Activated CD4-positive, alpha-beta T cell treated with anti-CD3 and anti-CD28 coated beads, Interleukin-10, Interleukin-2, amounts not matched to agents 100 ng/mL and 50 ng/mL, durations not matched to agents 16 hours and 8 hours (primary cell): ENCODE data around the gene DYNAP.

Experiments used
- DNase-seq: peaks from one replicate; pipeline ENCODE4 v3.0.0-alpha.2; 2020

The DYNAP gene

GRCh38 chr18:54590945-54591344 lies at the start of gene DYNAP:
DYNAP (plus strand) TSS chr18:54591245; CDS start chr18:54591283, 38 bp downstream.
- no peak for DNase-seq

- no peak for DNase-seq
Measured at GRCh38 chr18:54551590-54551989, 39.5 kb upstream of the DYNAP start.

GRCh38 chr18:54555286-54555685 lies 35.8 kb upstream of the DYNAP start:
- DNase-seq: no peak

- no peak for DNase-seq
Measured at GRCh38 chr18:54555996-54556395, 35.0 kb upstream of the DYNAP start.

GRCh38 chr18:54557958-54558357 lies 33.1 kb upstream of the DYNAP start:
- no peak for DNase-seq

- peak; percentile 18 for DNase-seq
Measured at GRCh38 chr18:54558609-54559585, 32.1 kb upstream of the DYNAP start.

GRCh38 chr18:54561706-54562267 lies 29.3 kb upstream of the DYNAP start:
- no peak for DNase-seq

- no peak for DNase-seq
Measured at GRCh38 chr18:54580202-54580729, 10.8 kb upstream of the DYNAP start.

- DNase-seq: no peak
Measured at GRCh38 chr18:54584065-54584464, 7.0 kb upstream of the DYNAP start.

- no peak for DNase-seq
Measured at GRCh38 chr18:54585743-54586142, 5.3 kb upstream of the DYNAP start.

- DNase-seq: no peak
Measured at GRCh38 chr18:54604211-54604610, 13.2 kb downstream of the DYNAP start.

- DNase-seq: no peak
Measured at GRCh38 chr18:54606835-54607212, 15.8 kb downstream of the DYNAP start.

- DNase-seq: no peak
Measured at GRCh38 chr18:54607213-54608027, 16.4 kb downstream of the DYNAP start.

- DNase-seq: no peak
Measured at GRCh38 chr18:54608028-54608642, 17.1 kb downstream of the DYNAP start.

GRCh38 chr18:54611816-54612215 lies 20.8 kb downstream of the DYNAP start:
- no peak for DNase-seq

GRCh38 chr18:54612237-54612636 lies 21.2 kb downstream of the DYNAP start:
- no peak for DNase-seq

- no peak for DNase-seq
Measured at GRCh38 chr18:54613174-54613573, 22.1 kb downstream of the DYNAP start.

- peak; percentile 6 for DNase-seq
Measured at GRCh38 chr18:54616220-54616848, 25.3 kb downstream of the DYNAP start.

GRCh38 chr18:54622084-54622483 lies 31.0 kb downstream of the DYNAP start:
- no peak for DNase-seq

- no peak for DNase-seq
Measured at GRCh38 chr18:54626779-54627178, 35.7 kb downstream of the DYNAP start.

- DNase-seq: no peak
Measured at GRCh38 chr18:54630963-54631362, 39.9 kb downstream of the DYNAP start.

- no peak for DNase-seq
Measured at GRCh38 chr18:54636217-54636616, 45.2 kb downstream of the DYNAP start.
